HCT116 (cell line): Measurements from ENCODE around the gene ZBTB47. TPM values are rescaled to one million over a fixed set of nuclear protein-coding genes. Genes with fewer than 3 reads are reported as not detected.

Source experiments
- ATAC-seq: fragments of 200-7000 bp; cut with Tn5 transposase; 2 replicates; pipeline ENCODE4 v1.9.1; 2020; ENCODE audit warnings: mild to moderate bottlenecking, moderate library complexity
- BruUV-seq: library from RNA; stranded (reverse); fragments of 400-500 nt; replicated peaks from 2 replicates; lab custom pipeline; 2021; lab: Mats Ljungman, UMichigan
- CTCF ChIA-PET: fragments of 300-600 bp; sonication (Branson Sonifier 250); formaldehyde crosslinking; loops from one replicate; lab custom pipeline; 2021; ENCODE audit warnings: antibody characterized with exemption; lab: Charles Lee
- POLR2A ChIA-PET: fragments of 300-600, 350-600 bp; sonication (Branson Sonifier 250); formaldehyde crosslinking; loops from one replicate; lab custom pipeline; 2021; ENCODE audit warnings: antibody characterized with exemption; lab: Charles Lee
- RAD21 ChIA-PET, 2 experiments: fragments of 300-600 bp; sonication (Branson Sonifier 250); formaldehyde crosslinking; loops; one replicate each; lab custom pipeline; 2023; ENCODE audit warnings: low total read pairs in 2 of 2; ENCODE audit not compliant: uncharacterized antibody in 2 of 2, unreplicated experiment in 2 of 2, low non-redundant PET in 1 of 2; lab: Charles Lee
- DNase-seq: peaks from one replicate; pipeline ENCODE4 v3.0.0-alpha.2; 2010; ENCODE audit warnings: low read depth, low spot score
- H2AFZ ChIP-seq: fragments of 200-600 bp; shearing (Covaris generic), sonication (generic); 2 replicates; pipeline ENCODE4 v1.6.1; 2017; ENCODE audit warnings: low read depth, mixed run types, mixed read lengths, antibody characterized with exemption, low read length; ENCODE audit not compliant: poor library complexity, severe bottlenecking
- H3K27ac ChIP-seq: 2 replicates; pipeline ENCODE4 v1.5.1; 2012; ENCODE audit warnings: low read depth, low read length
- H3K27me3 ChIP-seq: fragments of 200-600 bp; sonication (generic); 2 replicates; pipeline ENCODE4 v1.6.1; 2016; ENCODE audit warnings: mixed run types, low read length, mixed read lengths; ENCODE audit not compliant: insufficient read depth
- H3K36me3 ChIP-seq, 2 experiments: fragments of 200-500 bp in 1 of 2; fragments of 200-600 bp in 1 of 2; sonication (Bioruptor generic) in 1 of 2; sonication (generic) in 1 of 2; 2 replicates each; pipeline versions ENCODE4 v1.5.1 to v1.6.1; 2014 to 2016; ENCODE audit warnings: low read length in 2 of 2, inconsistent platforms in 1 of 2, mixed read lengths in 1 of 2, mixed run types in 1 of 2; ENCODE audit not compliant: insufficient read depth in 2 of 2, control insufficient read depth in 1 of 2
- H3K4me1 ChIP-seq, 2 experiments: fragments of 200-600 bp in 1 of 2; sonication (generic) in 1 of 2; 2 replicates each; pipeline versions ENCODE4 v1.5.1 to v1.6.1; 2012 to 2017; ENCODE audit warnings: low read length in 2 of 2, inconsistent platforms in 1 of 2, mild to moderate bottlenecking in 1 of 2, mixed read lengths in 1 of 2, mixed run types in 1 of 2, moderate library complexity in 1 of 2; ENCODE audit not compliant: insufficient read depth in 2 of 2, control insufficient read depth in 1 of 2
- H3K4me2 ChIP-seq: fragments of 200-600 bp; sonication (generic); 2 replicates; pipeline ENCODE4 v1.6.1; 2017; ENCODE audit warnings: mixed run types, low read length, mixed read lengths
- H3K4me3 ChIP-seq, 2 experiments: fragments of 200-600 bp in 1 of 2; sonication (generic) in 1 of 2; replicated peaks in 1 of 2; 2 replicates each; pipeline ENCODE4 v1.5.1; 2011 to 2016; ENCODE audit warnings: low read length in 2 of 2, control low read depth in 1 of 2, low read depth in 1 of 2, mild to moderate bottlenecking in 1 of 2, mixed read lengths in 1 of 2, mixed run types in 1 of 2
- H3K79me2 ChIP-seq: fragments of 200-600 bp; sonication (generic); 2 replicates; pipeline ENCODE4 v1.6.1; 2017; ENCODE audit warnings: mild to moderate bottlenecking, mixed run types, low read length, moderate library complexity, mixed read lengths; ENCODE audit not compliant: insufficient read depth
- H3K9ac ChIP-seq: fragments of 200-600 bp; sonication (generic); 2 replicates; pipeline ENCODE4 v1.6.1; 2016; ENCODE audit warnings: low read length, mixed read lengths
- H3K9me2 ChIP-seq: fragments of 200-600 bp; sonication (generic), shearing (Covaris generic); 2 replicates; pipeline ENCODE4 v1.6.1; 2017; ENCODE audit warnings: mixed run types, mild to moderate bottlenecking, moderate library complexity; ENCODE audit not compliant: insufficient read depth
- H3K9me3 ChIP-seq, 2 experiments: fragments of 200-500 bp in 1 of 2; fragments of 200-600 bp in 1 of 2; sonication (Bioruptor generic) in 1 of 2; sonication (generic) in 1 of 2; 2 replicates each; pipeline ENCODE4 v1.6.1; 2014 to 2017; ENCODE audit warnings: low read length in 2 of 2, mixed read lengths in 2 of 2, inconsistent platforms in 1 of 2, low read depth in 1 of 2, mild to moderate bottlenecking in 1 of 2, mixed run types in 1 of 2, moderate library complexity in 1 of 2; ENCODE audit not compliant: control insufficient read depth in 1 of 2, insufficient read depth in 1 of 2
- H4K20me1 ChIP-seq: fragments of 200-600 bp; sonication (generic), shearing (Covaris generic); 2 replicates; pipeline ENCODE4 v1.6.1; 2017; ENCODE audit warnings: mixed run types, mild to moderate bottlenecking, moderate library complexity; ENCODE audit not compliant: insufficient read depth
- CBX3 ChIP-seq: IDR thresholded peaks from 2 replicates; pipeline ENCODE4 v1.6.1; 2012; ENCODE audit warnings: low read depth
- CTCF ChIP-seq, 3 experiments: fragments of 200-600 bp in 1 of 3; sonication (generic) in 1 of 3; IDR thresholded peaks in 2 of 3; conservative IDR thresholded peaks in 1 of 3; 2 replicates each; pipeline ENCODE4 v1.5.1; 2012 to 2017; ENCODE audit warnings: low read depth in 2 of 3, low read length in 2 of 3, antibody characterized with exemption in 1 of 3, borderline replicate concordance in 1 of 3, control low read depth in 1 of 3, mild to moderate bottlenecking in 1 of 3, mixed read lengths in 1 of 3, mixed run types in 1 of 3, moderate library complexity in 1 of 3; ENCODE audit not compliant: insufficient read depth in 1 of 3
- EZH2 ChIP-seq: fragments of 200-600 bp; sonication (generic); IDR thresholded peaks from 2 replicates; pipeline ENCODE4 v1.6.1; 2017; ENCODE audit warnings: antibody characterized with exemption, mixed run types
- FOSL1 ChIP-seq: IDR thresholded peaks from 2 replicates; pipeline ENCODE4 v1.6.1; 2012; ENCODE audit warnings: low read depth
- MAX ChIP-seq: IDR thresholded peaks from 2 replicates; pipeline ENCODE4 v1.6.1; 2012
- POLR2AphosphoS5 ChIP-seq: IDR thresholded peaks from 2 replicates; pipeline ENCODE4 v1.6.1; 2011; ENCODE audit warnings: mild to moderate bottlenecking, low read depth, low read length, moderate library complexity
- RAD21 ChIP-seq: IDR thresholded peaks from 2 replicates; pipeline ENCODE4 v1.6.1; 2012; ENCODE audit warnings: low read depth, mild to moderate bottlenecking
- SIN3A ChIP-seq: IDR thresholded peaks from 2 replicates; pipeline ENCODE4 v1.6.1; 2012; ENCODE audit warnings: low read depth
- SP1 ChIP-seq: IDR thresholded peaks from 2 replicates; pipeline ENCODE4 v1.6.1; 2012; ENCODE audit warnings: low read depth
- SRF ChIP-seq: IDR thresholded peaks from 2 replicates; pipeline ENCODE4 v1.6.1; 2012; ENCODE audit warnings: low read depth
- ZBTB33 ChIP-seq: IDR thresholded peaks from 2 replicates; pipeline ENCODE4 v1.6.1; 2011; ENCODE audit warnings: mild to moderate bottlenecking, low read length, moderate library complexity; ENCODE audit not compliant: insufficient replicate concordance; ENCODE audit errors: extremely low read depth
- ZNF274 ChIP-seq: fragments of 200-500 bp; sonication (Bioruptor generic); IDR thresholded peaks from 2 replicates; pipeline ENCODE4 v1.6.1; 2014; ENCODE audit warnings: mild to moderate bottlenecking, low read depth, low read length, inconsistent platforms
- intact Hi-C: fragments of 100-400 bp; cut with micrococcal nuclease; formaldehyde crosslinking; loops from 2 replicates; pipeline ENCODE4 v1.10.0; 2022
- total RNA-seq: library from RNA; stranded (reverse); gene quantifications from one replicate; pipeline ENCODE4 v1.2.1, GENCODE V29; 2021; ENCODE audit not compliant: unreplicated experiment

Gene ZBTB47
- total RNA-seq, 1 experiment from 2014 or later, result 6.3 TPM

GRCh38 chr3:42692667-42693529, 39.4 kb downstream of the ZBTB47 start:
- intact Hi-C loops, result no loop called here
- H2AFZ ChIP-seq, result no peak overlapping the region
- DNase-seq, result no peak
- H3K4me3 ChIP-seq, result no peak overlapping the region
- ChIA-PET RAD21 (no interaction called here), POLR2A (no interaction called here), CTCF (no interaction called here)
- TF ChIP-seq ZNF274 (no peak), EZH2 (no peak), MAX (no peak), ZBTB33 (no peak), FOSL1 (no peak), SP1 (no peak), POLR2AphosphoS5 (no peak), SIN3A (no peak), CBX3 (no peak), RAD21 (no peak), SRF (no peak), CTCF (IDR thresholded peaks at IDR 0.05 in 2 of 3, conservative IDR thresholded peaks at IDR 0.05 in 1 of 3; ENCODE audit: borderline replicate concordance in 1 of 3, insufficient read depth in 1 of 3, low read depth in 2 of 3, low read length in 2 of 3) (no peak)
- no TSS peak for BruUV-seq
- no peaks in the 10 kb centered on the region for H3K36me3 ChIP-seq
- ATAC-seq, result no peak
- no peaks in the 10 kb centered on the region for H3K9me2 ChIP-seq
- no peaks in the 10 kb centered on the region for H3K9me3 ChIP-seq
- no peak overlapping the region for H3K4me2 ChIP-seq
- no peak overlapping the region for H3K9ac ChIP-seq
- H3K27ac ChIP-seq, result no peak overlapping the region
- H3K79me2 ChIP-seq, result no peaks in the 10 kb centered on the region
- peaks cover 0 to 3% of the 10 kb centered on the region in 2 experiments; a peak in 1 of 4 replicates for H3K4me1 ChIP-seq
- H3K27me3 ChIP-seq, result peaks cover 6% of the 10 kb centered on the region; the same call in 1 of the 2 replicates
- H4K20me1 ChIP-seq, result no peaks in the 10 kb centered on the region
